IMR-90 (cell line): ENCODE results near the gene ALDH3A2.

Experiments
- CTCF ChIP-seq: conservative IDR thresholded peaks from 2 replicates; pipeline ENCODE4 v1.5.1; 2012; ENCODE audit warnings: mild to moderate bottlenecking, low read depth, low read length, improper control_type of control experiment
- RAD21 ChIP-seq: IDR thresholded peaks from 2 replicates; pipeline ENCODE4 v1.6.1; 2012; ENCODE audit warnings: low read length, improper control_type of control experiment
- SMC3 ChIP-seq: fragments of 150-350 bp; IDR thresholded peaks from 2 replicates; pipeline ENCODE4 v1.6.1; 2016; ENCODE audit warnings: low read depth, mild to moderate bottlenecking, antibody characterized with exemption, low read length, moderate library complexity

GRCh38 chr17:19664136-19664820, 15.7 kb downstream of the ALDH3A2 start:
- TF ChIP-seq CTCF (no peak), RAD21 (no peak), SMC3 (no peak)
